ENCODE results near the gene PRMT9.

Gene PRMT9

GRCh38 chr4:147640331-147640730, 43.6 kb downstream of the PRMT9 start:
- TF ChIP-seq TCF12 (IDR thresholded peaks at IDR 0.05; ENCODE audit: low read depth) (no peak), FOXM1 (IDR thresholded peaks at IDR 0.05; ENCODE audit: borderline replicate concordance, low read depth) (no peak), TEAD4 (IDR thresholded peaks at IDR 0.05) (no peak), CEBPB (IDR thresholded peaks at IDR 0.05) (no peak), EGR1 (IDR thresholded peaks at IDR 0.05) (no peak), YY1 (IDR thresholded peaks at IDR 0.05; ENCODE audit: low read depth) (no peak), REST (IDR thresholded peaks at IDR 0.05; ENCODE audit: low read depth) (no peak), CREB1 (IDR thresholded peaks at IDR 0.05; ENCODE audit: low read depth) (no peak), NFIC (IDR thresholded peaks at IDR 0.05) (no peak), ZBTB7A (IDR thresholded peaks at IDR 0.05; ENCODE audit: low read depth) (no peak), USF1 (IDR thresholded peaks at IDR 0.05) (no peak), RAD21 (IDR thresholded peaks at IDR 0.05; ENCODE audit: low read depth) (no peak), EP300 (IDR thresholded peaks at IDR 0.05; ENCODE audit: borderline replicate concordance) (no peak), MAX (IDR thresholded peaks at IDR 0.05) (no peak), TAF1 (IDR thresholded peaks at IDR 0.05; ENCODE audit: low read depth) (no peak)

GRCh38 chr4:147639388-147639787, 44.6 kb downstream of the PRMT9 start:
- no peak for TF ChIP-seq TCF12 (IDR thresholded peaks at IDR 0.05; ENCODE audit: low read depth)
- TF ChIP-seq EP300 (IDR thresholded peaks at IDR 0.05; ENCODE audit: borderline replicate concordance) = no peak
- TF ChIP-seq TEAD4 (IDR thresholded peaks at IDR 0.05) = no peak

GRCh38 chr4:147638942-147639341, 45.0 kb downstream of the PRMT9 start:
- TF ChIP-seq TCF12 (IDR thresholded peaks at IDR 0.05; ENCODE audit: low read depth) = no peak
- TF ChIP-seq ZBTB7A (IDR thresholded peaks at IDR 0.05; ENCODE audit: low read depth) = no peak
- TF ChIP-seq EGR1 (IDR thresholded peaks at IDR 0.05) = no peak

- TF ChIP-seq TEAD4 (IDR thresholded peaks at IDR 0.05) = no peak
- TF ChIP-seq TCF12 (IDR thresholded peaks at IDR 0.05; ENCODE audit: low read depth) = no peak
- TF ChIP-seq REST (IDR thresholded peaks at IDR 0.05; ENCODE audit: low read depth) = no peak
- no peak for TF ChIP-seq CEBPB (IDR thresholded peaks at IDR 0.05)
- TF ChIP-seq YY1 (IDR thresholded peaks at IDR 0.05; ENCODE audit: low read depth) = no peak
- TF ChIP-seq CREB1 (IDR thresholded peaks at IDR 0.05; ENCODE audit: low read depth) = no peak
- no peak for TF ChIP-seq ZBTB7A (IDR thresholded peaks at IDR 0.05; ENCODE audit: low read depth)
- no peak for TF ChIP-seq EP300 (IDR thresholded peaks at IDR 0.05; ENCODE audit: borderline replicate concordance)
- no peak for TF ChIP-seq USF1 (IDR thresholded peaks at IDR 0.05)
- no peak for TF ChIP-seq RAD21 (IDR thresholded peaks at IDR 0.05; ENCODE audit: low read depth)
- TF ChIP-seq NFIC (IDR thresholded peaks at IDR 0.05) = no peak
- TF ChIP-seq TAF1 (IDR thresholded peaks at IDR 0.05; ENCODE audit: low read depth) = no peak
- no peak for TF ChIP-seq EGR1 (IDR thresholded peaks at IDR 0.05)
- no peak for TF ChIP-seq FOXM1 (IDR thresholded peaks at IDR 0.05; ENCODE audit: borderline replicate concordance, low read depth)
- no peak for TF ChIP-seq MAX (IDR thresholded peaks at IDR 0.05)
Measured at GRCh38 chr4:147638365-147638764, 45.6 kb downstream of the PRMT9 start.

- TF ChIP-seq MAX (IDR thresholded peaks at IDR 0.05) (no peak), USF1 (IDR thresholded peaks at IDR 0.05) (no peak), EP300 (IDR thresholded peaks at IDR 0.05; ENCODE audit: borderline replicate concordance) (no peak), TEAD4 (IDR thresholded peaks at IDR 0.05) (no peak), CREB1 (IDR thresholded peaks at IDR 0.05; ENCODE audit: low read depth) (no peak), ZBTB7A (IDR thresholded peaks at IDR 0.05; ENCODE audit: low read depth) (no peak), FOXM1 (IDR thresholded peaks at IDR 0.05; ENCODE audit: borderline replicate concordance, low read depth) (no peak), TAF1 (IDR thresholded peaks at IDR 0.05; ENCODE audit: low read depth) (no peak), NFIC (IDR thresholded peaks at IDR 0.05) (no peak), RAD21 (IDR thresholded peaks at IDR 0.05; ENCODE audit: low read depth) (no peak)
Measured at GRCh38 chr4:147635348-147635747, 48.6 kb downstream of the PRMT9 start.

GRCh38 chr4:147633643-147634042, 50.3 kb downstream of the PRMT9 start:
- TF ChIP-seq RAD21 (IDR thresholded peaks at IDR 0.05; ENCODE audit: low read depth) = no peak
- no peak for TF ChIP-seq CREB1 (IDR thresholded peaks at IDR 0.05; ENCODE audit: low read depth)

Measured in Ishikawa (cell line).